Caki2 (cell line): ENCODE results near the gene KCNK7. TPM values are rescaled to one million over a fixed set of nuclear protein-coding genes. Genes with fewer than 3 reads are reported as not detected.
"Not testable (repeated sequence)": the region's sequence is repeated elsewhere in the genome, so short reads cannot be mapped to it uniquely, and the experiment has no call there.

Experiments
- DNase-seq: peaks from one replicate; pipeline ENCODE4 v3.0.0-alpha.2; 2015; ENCODE audit warnings: low read depth
- in situ Hi-C: cut with HindIII; loops from 2 replicates; pipeline ENCODE4 v1.10.0; 2016; ENCODE audit warnings: low sequenced_read_pairs, low pct_unique_long_range_greater_than_20kb, mixed read lengths
- total RNA-seq: library from RNA; depleted of rRNA; stranded (reverse); fragments of >200 nt; shearing (Covaris generic); gene quantifications from 2 replicates; pipeline ENCODE4 v1.2.3, GENCODE V29; 2014; ENCODE audit warnings: low replicate concordance; rRNA removed

KCNK7 gene, protein sequence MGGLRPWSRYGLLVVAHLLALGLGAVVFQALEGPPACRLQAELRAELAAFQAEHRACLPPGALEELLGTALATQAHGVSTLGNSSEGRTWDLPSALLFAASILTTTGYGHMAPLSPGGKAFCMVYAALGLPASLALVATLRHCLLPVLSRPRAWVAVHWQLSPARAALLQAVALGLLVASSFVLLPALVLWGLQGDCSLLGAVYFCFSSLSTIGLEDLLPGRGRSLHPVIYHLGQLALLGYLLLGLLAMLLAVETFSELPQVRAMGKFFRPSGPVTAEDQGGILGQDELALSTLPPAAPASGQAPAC
- not detected in 2 replicates for total RNA-seq

DNA sequence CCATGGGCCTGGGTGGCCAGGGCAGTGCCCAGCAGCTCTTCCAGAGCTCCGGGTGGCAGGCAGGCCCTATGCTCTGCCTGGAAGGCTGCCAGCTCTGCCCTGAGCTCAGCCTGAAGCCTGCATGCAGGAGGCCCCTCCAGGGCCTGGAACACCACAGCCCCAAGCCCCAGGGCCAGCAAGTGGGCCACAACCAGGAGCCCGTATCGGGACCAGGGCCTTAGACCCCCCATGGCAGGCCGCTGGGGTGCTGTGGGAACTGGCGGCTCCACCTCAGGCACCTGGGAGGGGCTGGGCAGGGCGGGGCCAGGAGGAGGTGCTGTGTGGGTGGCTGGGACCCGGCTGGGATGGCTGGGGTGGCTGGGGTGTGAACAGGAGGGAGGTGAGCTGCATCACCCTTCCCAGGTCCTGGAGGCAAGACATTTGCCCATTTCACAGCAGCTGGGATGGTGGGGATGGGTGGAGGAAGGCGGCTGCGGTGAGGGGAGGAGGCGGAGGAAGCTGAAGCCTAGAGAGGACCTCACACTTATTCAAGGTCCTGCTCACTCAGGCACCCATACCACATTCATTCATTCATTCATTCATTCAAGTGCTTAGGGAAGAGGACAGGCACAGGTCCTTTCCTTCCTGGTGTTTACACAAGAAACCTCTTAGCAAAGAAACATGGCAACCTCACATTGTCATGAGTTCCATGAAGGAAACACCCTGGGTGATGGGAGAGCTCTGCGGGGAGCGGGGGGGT is at the start of gene KCNK7:
Gene KCNK7 (minus strand): TSS at position 258 of the 739 bp plus-strand sequence. CDS start 28 bp downstream, at position 230.
- DNase-seq: no peak
- in situ Hi-C loops: no loop called here

DNA sequence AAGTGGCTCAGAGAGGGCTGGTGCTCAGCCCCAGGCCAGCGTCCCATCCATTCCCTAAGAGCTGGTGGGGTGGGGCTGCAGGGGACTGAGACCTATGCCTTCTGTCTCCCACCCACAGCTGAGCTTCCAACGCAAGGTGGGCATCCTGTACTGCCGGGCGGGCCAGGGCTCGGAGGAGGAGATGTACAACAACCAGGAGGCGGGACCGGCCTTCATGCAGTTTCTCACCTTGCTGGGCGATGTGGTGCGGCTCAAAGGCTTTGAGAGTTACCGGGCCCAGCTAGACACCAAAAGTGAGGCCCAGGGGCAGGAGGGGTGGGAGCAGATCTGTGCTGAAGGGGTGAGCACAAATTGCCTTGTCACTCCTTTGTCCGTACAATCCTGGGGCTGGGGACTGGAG is 49.2 kb upstream of the KCNK7 start:
- in situ Hi-C loops: no loop called here
- DNase-seq: no peak

DNA sequence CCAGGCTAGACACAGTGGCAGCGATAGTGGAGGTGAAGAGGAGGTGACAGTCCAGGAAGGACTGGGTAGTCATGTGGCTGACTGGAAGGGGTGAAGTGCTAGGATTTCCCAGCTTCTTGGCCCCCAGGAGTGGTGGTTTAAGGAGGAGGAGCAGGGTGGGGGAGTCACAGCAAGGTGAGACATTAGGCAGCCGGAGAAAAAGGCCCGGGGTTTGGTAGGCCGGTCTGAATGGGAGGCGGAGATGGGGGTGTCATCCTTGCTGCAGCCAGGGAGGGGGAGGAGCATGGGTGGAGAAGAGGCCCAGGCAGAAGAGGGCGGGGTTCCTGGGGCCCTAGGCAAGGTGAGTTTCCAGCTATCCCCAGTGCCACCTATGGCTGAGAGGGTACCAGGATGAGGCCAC is 48.4 kb upstream of the KCNK7 start:
- in situ Hi-C loops: no loop called here
- DNase-seq: peak; percentile 63

DNA sequence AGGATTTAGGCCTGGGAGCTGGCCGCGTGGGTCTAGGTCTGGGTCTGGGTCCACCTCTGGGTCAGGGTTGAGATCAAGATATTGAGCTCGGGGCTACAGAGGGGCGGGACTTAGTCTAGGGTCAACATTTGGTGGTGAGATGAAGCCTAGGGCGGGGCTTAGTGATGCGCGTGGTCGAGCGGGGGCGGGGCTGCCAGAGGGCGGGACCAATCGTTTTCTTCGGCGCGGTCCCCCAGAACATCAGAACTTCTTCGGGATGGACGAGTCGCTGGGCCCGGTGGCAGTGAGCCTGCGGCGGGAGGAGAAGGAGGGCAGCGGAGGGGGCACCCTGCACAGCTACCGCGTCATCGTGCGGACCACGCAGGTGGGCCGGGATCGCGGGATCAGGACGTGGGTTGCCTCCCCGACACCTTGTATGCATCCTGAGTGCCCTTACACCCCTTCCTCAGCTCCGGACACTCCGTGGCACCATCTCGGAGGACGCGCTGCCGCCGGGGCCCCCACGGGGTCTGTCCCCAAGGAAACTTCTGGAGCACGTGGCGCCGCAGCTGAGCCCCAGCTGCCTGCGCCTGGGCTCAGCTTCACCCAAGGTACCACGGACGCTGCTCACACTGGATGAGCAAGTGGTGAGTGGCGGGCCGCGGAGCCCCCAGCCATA is 46.5 kb upstream of the KCNK7 start:
- in situ Hi-C loops: no loop called here
- DNase-seq: no peak

DNA sequence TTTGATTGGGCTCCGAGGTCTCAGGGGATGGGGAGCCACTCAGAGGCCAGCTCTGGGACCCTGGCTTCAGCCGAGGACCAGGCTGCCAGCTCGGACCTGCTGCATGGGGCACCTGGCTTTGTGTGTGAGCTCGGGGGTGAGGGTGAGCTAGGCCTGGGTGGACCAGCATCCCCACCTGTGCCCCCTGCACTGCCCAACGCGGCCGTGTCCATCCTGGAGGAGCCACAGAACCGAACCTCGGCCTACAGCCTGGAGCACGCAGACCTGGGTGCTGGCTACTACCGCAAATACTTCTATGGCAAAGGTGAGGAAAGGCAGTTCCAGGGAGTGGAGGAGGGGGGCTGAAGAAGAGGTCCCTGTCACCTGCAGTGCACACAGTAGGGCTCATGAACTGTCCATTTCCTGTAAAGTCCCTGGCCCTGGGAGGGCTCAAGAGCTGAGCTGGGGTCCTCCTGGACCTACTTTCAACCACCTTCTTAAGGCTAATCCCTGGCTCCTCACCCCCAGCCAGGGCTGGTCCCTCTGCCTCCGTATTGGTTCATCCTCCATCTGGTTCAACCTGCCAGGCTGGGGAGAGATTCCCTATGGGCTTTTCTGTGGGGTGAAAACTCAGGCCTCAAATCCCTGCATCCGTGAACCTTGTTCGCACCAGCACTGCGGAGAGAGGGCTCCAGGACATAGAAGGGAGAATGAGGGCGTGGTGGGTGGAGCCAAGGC is 45.9 kb upstream of the KCNK7 start:
- in situ Hi-C loops: no loop called here
- DNase-seq: no peak

DNA sequence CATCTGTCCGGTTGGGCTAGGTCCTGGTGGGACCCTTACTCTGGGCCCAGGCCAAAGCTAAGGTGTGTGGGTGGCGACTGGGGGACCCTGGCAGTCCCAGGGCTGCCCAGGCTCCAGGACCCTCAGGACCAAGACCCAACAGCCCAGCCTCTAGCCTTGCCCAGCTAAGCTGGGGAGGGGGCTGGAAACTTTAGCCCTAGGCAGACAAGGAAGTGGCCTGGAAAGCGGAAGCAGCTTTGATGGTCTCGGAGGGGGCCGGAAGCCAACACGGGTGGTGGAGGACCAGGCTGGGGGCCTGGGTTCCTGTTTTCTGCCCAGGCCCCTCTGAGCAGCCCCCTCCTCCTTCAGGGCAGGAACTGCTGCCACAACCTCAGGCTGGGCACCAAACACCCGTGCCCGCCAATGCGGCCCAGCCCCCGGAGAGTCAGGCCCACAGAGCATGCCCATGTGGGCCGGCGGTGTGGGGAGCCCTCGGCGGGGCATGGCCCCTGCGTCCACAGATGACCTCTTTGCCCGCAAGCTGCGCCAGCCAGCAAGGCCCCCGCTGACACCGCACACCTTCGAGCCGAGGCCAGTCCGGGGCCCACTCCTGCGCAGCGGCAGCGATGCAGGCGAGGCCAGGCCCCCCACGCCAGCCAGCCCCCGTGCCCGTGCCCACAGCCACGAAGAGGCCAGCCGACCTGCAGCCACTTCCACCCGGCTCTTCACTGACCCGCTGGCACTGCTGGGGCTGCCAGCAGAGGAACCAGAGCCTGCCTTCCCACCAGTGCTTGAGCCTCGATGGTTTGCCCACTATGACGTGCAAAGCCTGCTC is 45.1 kb upstream of the KCNK7 start:
- in situ Hi-C loops: no loop called here

DNA sequence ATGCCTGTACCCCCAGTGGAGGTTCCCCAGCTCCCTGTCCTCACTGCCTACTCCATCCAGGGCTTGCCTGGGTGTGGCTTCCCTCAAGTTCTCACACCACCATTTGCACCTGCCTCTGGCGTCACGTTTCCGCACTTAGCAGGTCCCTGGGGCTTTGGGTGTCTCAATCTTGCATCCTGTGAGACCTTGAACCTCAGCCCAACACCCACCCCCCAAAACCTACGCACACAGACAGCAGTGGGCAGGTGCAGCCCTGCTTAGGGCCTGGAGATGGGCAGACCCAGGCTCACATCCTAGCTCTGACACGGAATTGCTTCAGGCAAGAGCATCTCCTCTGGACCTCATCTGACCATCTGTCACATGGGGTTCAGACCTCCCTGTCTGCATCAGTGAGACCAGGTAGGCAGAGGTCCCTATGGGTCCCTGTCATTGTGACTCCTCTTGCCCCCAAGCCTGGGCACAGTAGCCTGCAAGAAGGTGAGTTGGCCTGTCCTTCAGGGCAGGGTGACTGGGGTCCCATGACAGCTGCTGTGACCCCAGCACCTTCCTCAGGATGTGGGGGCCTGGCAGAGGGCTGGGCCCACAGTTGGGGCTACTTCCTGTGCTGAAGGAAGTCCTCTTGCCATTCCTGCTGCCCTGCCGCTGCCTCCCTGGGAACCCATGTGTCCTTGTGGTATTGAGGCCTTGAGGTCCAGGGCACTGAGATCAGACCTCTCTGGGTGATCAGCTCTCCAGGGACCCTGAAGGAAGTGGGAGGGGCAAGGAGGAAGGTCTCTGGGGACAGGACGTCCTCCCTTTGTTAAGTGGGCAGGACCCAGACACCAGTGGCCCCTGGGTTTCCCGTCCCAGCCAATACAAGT is 44.3 kb upstream of the KCNK7 start:
- no peak for DNase-seq
- in situ Hi-C loops: no loop called here

More for the DNA sequence above, 45.1 kb upstream of the KCNK7 start:
- no peak for DNase-seq

DNA sequence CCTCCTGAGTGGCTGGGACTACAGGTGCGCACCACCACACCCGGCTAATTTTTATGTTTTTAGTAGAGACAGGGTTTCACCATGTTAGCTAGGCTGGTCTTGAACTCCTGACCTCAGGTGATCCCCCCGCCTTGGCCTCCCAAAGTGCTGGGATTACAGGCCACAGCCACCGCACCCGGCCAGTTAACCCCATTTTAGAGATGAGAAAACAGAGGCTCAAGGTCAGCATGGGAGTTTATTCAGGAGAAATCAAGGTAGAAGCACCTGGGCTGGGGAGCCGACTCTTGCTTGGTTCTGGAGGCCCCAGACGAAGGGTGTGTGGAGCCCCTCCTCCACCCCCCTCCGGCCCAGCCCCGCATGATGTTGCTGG is 43.6 kb upstream of the KCNK7 start:
- DNase-seq, in situ Hi-C loops: not testable (repeated sequence)

DNA sequence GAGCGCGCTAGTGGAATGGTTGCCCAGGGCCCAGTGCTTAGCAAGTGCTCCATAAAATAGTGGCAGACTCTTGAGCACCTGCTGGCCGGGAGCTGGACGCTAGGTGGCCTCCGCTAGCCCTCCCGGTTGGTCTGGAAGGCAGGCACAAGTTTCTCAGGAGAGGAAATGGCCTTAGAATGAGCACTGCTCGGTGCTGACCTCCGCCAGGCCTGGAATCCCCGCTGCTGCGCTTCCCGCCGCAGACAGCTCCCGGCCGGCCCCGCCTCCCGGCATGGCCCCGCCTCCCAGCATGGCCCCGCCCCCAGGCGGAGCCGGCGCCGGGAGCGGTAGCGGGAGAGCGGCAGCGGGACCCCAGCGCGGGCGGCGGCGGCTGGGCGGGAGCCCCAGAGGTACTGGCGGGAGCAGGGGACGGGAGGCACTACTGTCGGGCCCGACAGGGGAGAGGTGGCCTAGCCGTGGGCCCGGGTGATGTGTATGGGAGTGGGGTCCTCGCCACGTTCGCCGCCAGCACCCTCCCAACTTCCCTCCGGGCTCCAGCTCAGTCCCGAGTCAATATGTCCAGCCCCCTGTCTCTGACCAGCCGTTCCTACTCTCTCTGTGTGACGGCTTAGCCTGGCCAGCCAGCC is 42.3 kb upstream of the KCNK7 start, which contains the start of gene SIPA1:
Gene SIPA1 (plus strand): TSS at position 308 of the 626 bp plus-strand sequence. CDS start 2,821 bp downstream, outside the sequence.
- peak; percentile 70 for DNase-seq
- in situ Hi-C loops: no loop called here

DNA sequence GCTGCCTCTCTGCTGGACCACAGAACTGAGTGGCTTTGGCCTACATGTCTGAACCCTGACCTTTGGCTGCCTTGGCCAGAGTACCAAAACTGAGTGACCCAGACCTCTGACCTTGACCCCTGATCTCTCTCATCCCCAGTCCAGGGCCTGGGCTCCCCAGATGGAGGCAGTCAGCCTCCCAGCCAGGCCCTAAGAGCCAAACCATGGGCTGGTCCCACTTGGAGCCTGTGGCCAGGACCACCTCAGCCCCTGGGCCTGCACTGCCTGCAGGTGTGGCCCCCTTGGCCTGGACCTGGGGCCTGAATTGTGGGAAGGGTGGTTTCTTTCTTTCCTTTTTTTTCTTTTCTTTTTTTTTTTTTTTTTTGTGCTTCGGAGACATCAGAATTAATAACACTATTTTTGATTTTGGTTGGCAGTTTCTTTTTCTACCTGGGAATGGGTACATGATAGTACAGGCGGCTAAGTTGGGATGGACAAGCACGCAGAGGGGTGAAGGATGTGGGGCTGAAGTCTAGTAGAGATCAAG is 41.5 kb upstream of the KCNK7 start:
- in situ Hi-C loops: no loop called here
- no peak for DNase-seq

DNA sequence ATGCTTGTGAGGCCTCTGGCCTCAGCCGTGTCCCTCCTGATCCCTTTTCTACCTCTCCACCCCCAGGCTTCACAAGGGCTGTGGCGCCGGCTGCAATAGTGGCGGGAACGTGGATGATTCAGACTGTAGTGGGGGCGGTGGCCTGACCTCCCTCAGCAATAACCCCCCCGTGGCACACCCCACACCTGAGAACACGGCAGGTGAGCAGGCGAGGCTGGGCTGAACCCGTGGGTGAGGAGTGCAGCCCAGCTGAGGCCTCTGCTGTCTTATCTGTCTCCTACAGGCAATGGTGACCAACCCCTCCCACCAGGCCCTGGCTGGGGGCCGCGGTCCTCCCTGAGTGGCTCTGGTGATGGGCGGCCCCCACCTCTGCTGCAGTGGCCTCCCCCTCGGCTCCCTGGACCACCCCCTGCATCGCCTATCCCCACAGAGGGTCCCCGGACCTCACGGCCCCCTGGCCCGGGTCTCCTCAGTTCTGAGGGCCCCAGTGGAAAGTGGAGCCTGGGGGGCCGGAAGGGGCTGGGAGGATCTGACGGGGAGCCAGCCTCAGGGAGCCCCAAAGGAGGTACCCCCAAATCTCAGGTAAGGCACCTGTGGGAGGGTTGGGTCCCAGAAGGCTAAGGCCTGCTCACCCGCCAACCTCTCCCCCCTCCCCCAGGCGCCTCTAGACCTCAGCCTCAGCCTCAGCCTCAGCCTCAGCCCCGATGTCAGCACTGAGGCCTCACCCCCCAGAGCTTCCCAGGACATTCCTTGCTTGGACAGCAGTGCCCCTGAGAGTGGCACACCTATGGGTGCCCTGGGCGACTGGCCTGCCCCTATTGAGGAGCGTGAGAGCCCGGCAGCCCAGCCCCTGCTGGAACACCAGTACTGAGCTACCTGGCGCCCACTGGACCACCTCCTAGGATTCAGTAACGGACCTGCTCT is 40.8 kb upstream of the KCNK7 start:
- in situ Hi-C loops: no loop called here
- no peak for DNase-seq

DNA sequence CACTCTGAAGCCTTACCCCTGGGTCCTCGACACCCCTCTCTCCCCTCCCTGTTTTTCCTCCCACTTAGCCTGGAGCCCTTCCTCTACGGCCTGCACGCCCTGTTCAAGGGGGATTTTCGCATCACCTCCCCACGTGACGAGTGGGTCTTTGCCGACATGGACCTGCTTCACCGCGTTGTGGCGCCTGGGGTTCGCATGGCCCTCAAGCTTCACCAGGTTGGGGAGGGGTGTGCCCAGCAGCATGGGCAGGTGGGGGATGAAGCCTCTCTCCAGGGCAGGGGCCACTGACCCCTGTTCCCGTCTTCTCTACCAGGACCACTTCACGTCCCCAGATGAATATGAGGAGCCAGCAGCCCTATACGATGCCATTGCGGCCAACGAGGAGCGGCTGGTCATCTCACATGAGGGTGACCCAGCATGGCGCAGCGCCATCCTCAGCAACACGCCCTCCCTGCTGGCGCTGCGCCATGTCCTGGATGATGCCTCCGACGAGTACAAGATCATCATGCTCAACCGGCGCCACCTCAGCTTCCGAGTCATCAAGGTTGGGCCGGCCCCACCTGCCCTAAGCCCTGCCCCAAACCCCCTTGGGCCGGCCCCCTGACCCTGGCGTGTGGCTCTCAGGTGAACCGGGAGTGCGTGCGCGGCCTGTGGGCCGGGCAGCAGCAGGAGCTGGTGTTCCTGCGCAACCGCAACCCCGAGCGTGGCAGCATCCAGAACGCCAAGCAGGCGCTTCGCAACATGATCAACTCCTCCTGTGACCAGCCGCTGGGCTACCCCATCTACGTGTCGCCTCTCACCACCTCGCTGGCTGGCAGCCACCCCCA is 39.5 kb upstream of the KCNK7 start:
- DNase-seq: no peak
- in situ Hi-C loops: no loop called here

DNA sequence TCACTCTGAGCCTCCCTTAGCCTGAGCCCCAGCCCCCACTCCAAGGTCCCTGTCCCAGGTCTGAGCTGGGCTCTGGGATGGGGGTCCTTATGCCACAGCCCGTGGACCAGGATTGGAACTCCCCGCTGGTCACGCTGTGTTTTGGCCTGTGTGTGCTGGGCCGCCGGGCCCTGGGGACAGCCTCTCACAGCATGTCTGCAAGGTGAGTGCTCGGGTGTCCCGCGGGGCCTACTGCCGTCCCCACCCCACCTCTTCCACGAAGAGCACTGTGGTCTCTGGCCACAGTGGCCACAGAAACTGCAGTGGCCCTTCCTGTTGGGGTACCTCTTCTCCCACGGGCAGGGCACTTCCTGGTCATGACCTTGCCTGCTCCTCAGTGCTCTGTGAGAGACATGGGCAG is 38.8 kb upstream of the KCNK7 start:
- no peak for DNase-seq
- in situ Hi-C loops: no loop called here

DNA sequence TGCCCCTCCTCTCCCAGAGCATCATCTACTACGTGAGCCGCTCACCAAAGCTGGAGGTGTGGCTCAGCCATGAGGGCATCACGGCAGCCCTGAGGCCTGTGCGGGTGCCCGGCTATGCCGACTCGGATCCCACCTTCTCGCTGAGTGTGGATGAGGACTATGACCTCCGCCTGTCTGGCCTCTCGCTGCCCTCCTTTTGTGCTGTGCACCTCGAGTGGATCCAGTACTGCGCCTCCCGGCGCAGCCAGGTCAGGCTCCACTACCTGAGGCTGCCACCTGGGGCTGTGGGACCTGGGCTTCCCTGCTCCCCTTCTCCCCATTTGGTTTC is 38.5 kb upstream of the KCNK7 start:
- in situ Hi-C loops: no loop called here
- DNase-seq: no peak
